Endothelial cell of umbilical vein (primary cell): ENCODE measurements around the gene GABBR2. TPM values are rescaled to one million over a fixed set of nuclear protein-coding genes. Genes with fewer than 3 reads are reported as not detected.

ENCODE experiments used
- BruUV-seq: library from RNA; stranded (reverse); fragments of 400-500 nt; replicated peaks from 2 replicates; lab custom pipeline; 2021; lab: Mats Ljungman, UMichigan
- CTCF ChIA-PET: fragments of 300-600, 350-600 bp; sonication (Branson Sonifier 250); formaldehyde crosslinking; loops from one replicate; lab custom pipeline; 2021; ENCODE audit warnings: antibody characterized with exemption, inconsistent platforms; lab: Charles Lee
- POLR2A ChIA-PET: fragments of 300-600, 350-600 bp; sonication (Branson Sonifier 250); formaldehyde crosslinking; loops from one replicate; lab custom pipeline; 2021; ENCODE audit warnings: antibody characterized with exemption, inconsistent platforms; lab: Charles Lee
- DNase-seq: peaks from one replicate; pipeline ENCODE4 v3.0.0-alpha.2; 2011; ENCODE audit warnings: low read depth, low spot score
- FAIRE-seq: peaks from 2 replicates; lab custom pipeline; 2011; peaks lifted over from hg19 to GRCh38; lab: Jason Lieb, UNC
- H2AFZ ChIP-seq: 2 replicates; pipeline ENCODE4 v1.6.0; 2012; ENCODE audit warnings: low read depth, low read length, control low read depth, inconsistent platforms
- H3K27ac ChIP-seq: 2 replicates; pipeline ENCODE4 v1.5.1; 2011; ENCODE audit warnings: low read depth, mild to moderate bottlenecking, control low read depth, low read length, moderate library complexity; ENCODE audit not compliant: insufficient read depth
- H3K27me3 ChIP-seq, 2 experiments: 2 replicates each; pipeline versions ENCODE4 v1.6.0 to v1.6.1; 2011; ENCODE audit warnings: low read length in 2 of 2, mixed read lengths in 1 of 2; ENCODE audit not compliant: control insufficient read depth in 2 of 2, insufficient read depth in 2 of 2
- H3K36me3 ChIP-seq, 2 experiments: 2 replicates in 1 of 2; 3 replicates in 1 of 2; pipeline ENCODE4 v1.5.1; 2011; ENCODE audit warnings: low read length in 2 of 2, mild to moderate bottlenecking in 1 of 2, moderate library complexity in 1 of 2; ENCODE audit not compliant: control insufficient read depth in 2 of 2, insufficient read depth in 2 of 2; ENCODE audit errors: extremely low read depth in 1 of 2
- H3K4me1 ChIP-seq: 3 replicates; pipeline ENCODE4 v1.5.1; 2011; ENCODE audit warnings: mild to moderate bottlenecking, low read length; ENCODE audit not compliant: control insufficient read depth, insufficient read depth; ENCODE audit errors: extremely low read depth
- H3K4me2 ChIP-seq: 2 replicates; pipeline ENCODE4 v1.6.1; 2011; ENCODE audit warnings: low read length, control low read depth, mixed read lengths; ENCODE audit not compliant: insufficient read depth
- H3K4me3 ChIP-seq, 3 experiments: fragments of 200-600 bp in 1 of 3; sonication (generic), shearing (Covaris generic) in 1 of 3; replicated peaks in 1 of 3; 2 replicates each; pipeline ENCODE4 v1.5.1; 2011 to 2016; ENCODE audit warnings: control low read depth in 3 of 3, low read length in 3 of 3, mild to moderate bottlenecking in 2 of 3, inconsistent platforms in 1 of 3, low read depth in 1 of 3, moderate library complexity in 1 of 3; ENCODE audit not compliant: insufficient read depth in 1 of 3
- H3K79me2 ChIP-seq: 2 replicates; pipeline ENCODE4 v1.6.0; 2012; ENCODE audit warnings: low read length, inconsistent platforms; ENCODE audit not compliant: control insufficient read depth, insufficient read depth
- H3K9ac ChIP-seq: replicated peaks from 2 replicates; pipeline ENCODE3; 2011; ENCODE audit warnings: low read length, control low read depth; ENCODE audit not compliant: insufficient read depth; ENCODE audit errors: extremely low read depth
- H3K9me1 ChIP-seq: replicated peaks from 3 replicates; pipeline ENCODE4 v1.6.0; 2011; ENCODE audit warnings: mild to moderate bottlenecking, low read length; ENCODE audit not compliant: control insufficient read depth, insufficient read depth; ENCODE audit errors: extremely low read depth
- H3K9me3 ChIP-seq: replicated peaks from 2 replicates; pipeline ENCODE4 v1.5.1; 2012; ENCODE audit warnings: low read length, inconsistent platforms; ENCODE audit not compliant: control insufficient read depth, insufficient read depth
- H4K20me1 ChIP-seq: replicated peaks from 2 replicates; pipeline ENCODE3; 2011; ENCODE audit warnings: mild to moderate bottlenecking, low read length; ENCODE audit not compliant: control insufficient read depth, insufficient read depth; ENCODE audit errors: extremely low read depth
- CTCF ChIP-seq, 2 donors: IDR thresholded peaks; 1 replicate in 1 of 2; 2 replicates in 1 of 2; pipeline ENCODE4 v1.5.1; 2011; ENCODE audit warnings: low read length in 2 of 2, mild to moderate bottlenecking in 2 of 2, moderate library complexity in 2 of 2, control low read depth in 1 of 2, inconsistent platforms in 1 of 2, low read depth in 1 of 2; ENCODE audit not compliant: insufficient read depth in 1 of 2; ENCODE audit errors: extremely low read depth in 1 of 2
- EZH2 ChIP-seq: IDR thresholded peaks from 2 replicates; pipeline ENCODE4 v1.6.1; 2012; ENCODE audit warnings: borderline replicate concordance, low read depth, mild to moderate bottlenecking, moderate library complexity, low read length, inconsistent platforms; ENCODE audit not compliant: severe bottlenecking
- FOS ChIP-seq: IDR thresholded peaks from 2 replicates; pipeline ENCODE4 v1.6.1; 2011; ENCODE audit warnings: mild to moderate bottlenecking, low read length, moderate library complexity, borderline replicate concordance; ENCODE audit not compliant: insufficient read depth
- GATA2 ChIP-seq: IDR thresholded peaks from 2 replicates; pipeline ENCODE4 v1.7.0; 2011; ENCODE audit warnings: low read depth, mild to moderate bottlenecking, moderate library complexity, mixed read lengths, low read length; ENCODE audit not compliant: insufficient read length, insufficient read depth
- JUN ChIP-seq: IDR thresholded peaks from 2 replicates; pipeline ENCODE4 v1.6.1; 2011; ENCODE audit warnings: borderline replicate concordance, low read depth; ENCODE audit not compliant: insufficient read length, insufficient read depth
- MAX ChIP-seq: IDR thresholded peaks from 2 replicates; pipeline ENCODE4 v1.6.1; 2011; ENCODE audit not compliant: insufficient read depth, insufficient read length
- MYC ChIP-seq: IDR thresholded peaks from one replicate; pipeline ENCODE4 v1.6.1; 2011; ENCODE audit warnings: mild to moderate bottlenecking, low read depth, low read length
- POLR2A ChIP-seq: IDR thresholded peaks from 2 replicates; pipeline ENCODE4 v1.6.1; 2012; ENCODE audit warnings: low read depth, mild to moderate bottlenecking, control low read depth, low read length
- POLR2AphosphoS5 ChIP-seq: IDR thresholded peaks from 2 replicates; pipeline ENCODE4 v1.6.1; 2012; ENCODE audit warnings: low read depth, mild to moderate bottlenecking, control low read depth, low read length, moderate library complexity; ENCODE audit not compliant: insufficient read depth
- dilution Hi-C: fragments of 300-500 bp; cut with MboI; formaldehyde crosslinking; loops from one replicate; pipeline ENCODE4 v1.15.0; 2019; ENCODE audit warnings: low sequenced_read_pairs; ENCODE audit not compliant: extremely low pct_ligation_motif_present
- intact Hi-C: fragments of 100-400 bp; cut with micrococcal nuclease; formaldehyde crosslinking; loops from one replicate; pipeline ENCODE4 v1.10.0; 2022
- polyA plus RNA-seq, 4 experiments: library from polyadenylated mRNA; depleted of rRNA in 3 of 4; stranded (reverse) in 3 of 4; unstranded in 1 of 4; fragments of >200 nt; gene quantifications; 2 replicates each; pipeline versions ENCODE4 v1.2.1 to v1.2.3, GENCODE V29; 2011 to 2012; ENCODE audit warnings: missing spikeins in 1 of 4
- total RNA-seq: library from RNA; stranded (reverse); gene quantifications from 2 replicates; pipeline ENCODE4 v1.2.3, GENCODE V29; 2021

The GABBR2 gene
- total and polyA plus RNA-seq, 2 donors (not counting 3 experiments of a cell fraction or from before 2014, with no cell fraction given), result 1.1 to 9.2 TPM

- Histone ChIP-seq H3K4me1 (no peaks in the 10 kb centered on the region), H2AFZ (no peak overlapping the region), H4K20me1 (no peaks in the 10 kb centered on the region), H3K27me3 (no peaks in the 10 kb centered on the region), H3K4me3 (no peak overlapping the region), H3K36me3 (no peaks in the 10 kb centered on the region), H3K9ac (no peak overlapping the region), H3K4me2 (no peak overlapping the region), H3K9me1 (no peaks in the 10 kb centered on the region), H3K27ac (no peak overlapping the region), H3K79me2 (no peaks in the 10 kb centered on the region), H3K9me3 (no peaks in the 10 kb centered on the region)
- CTCF ChIA-PET, result no interaction called here
- FAIRE-seq, result no peak
- no peak for DNase-seq
- TF ChIP-seq MYC, result no peak
- TF ChIP-seq GATA2, result no peak
- TF ChIP-seq FOS, result no peak
- intact Hi-C loops (no loop called here), dilution Hi-C loops (no loop called here)
- POLR2A ChIA-PET, result no interaction called here
- BruUV-seq, result no TSS peak
Measured at GRCh38 chr9:98495530-98495929, 213.2 kb downstream of the GABBR2 start.

GRCh38 chr9:98494852-98495251 lies 213.9 kb downstream of the GABBR2 start:
- FAIRE-seq, result no peak

More at GRCh38 chr9:98494852-98495251, 213.9 kb downstream of the GABBR2 start:
- Histone ChIP-seq H3K36me3 (no peaks in the 10 kb centered on the region), H3K4me3 (no peak overlapping the region), H2AFZ (no peak overlapping the region), H3K9me1 (no peaks in the 10 kb centered on the region), H3K9me3 (no peaks in the 10 kb centered on the region), H4K20me1 (no peaks in the 10 kb centered on the region), H3K4me2 (no peak overlapping the region), H3K79me2 (no peaks in the 10 kb centered on the region), H3K27ac (no peak overlapping the region), H3K9ac (no peak overlapping the region), H3K4me1 (no peaks in the 10 kb centered on the region), H3K27me3 (no peaks in the 10 kb centered on the region)
- TF ChIP-seq EZH2 (no peak), FOS (no peak), CTCF (IDR thresholded peaks at IDR 0.05; ENCODE audit: extremely low read depth in 1 of 2, insufficient read depth in 1 of 2, low read depth in 1 of 2, low read length in 2 of 2) (no peak), POLR2A (no peak), POLR2AphosphoS5 (no peak), MYC (no peak), JUN (no peak), MAX (no peak), GATA2 (no peak)
- DNase-seq, result no peak
- dilution Hi-C loops (no loop called here), intact Hi-C loops (no loop called here)
- POLR2A ChIA-PET, result no interaction called here
- CTCF ChIA-PET, result no interaction called here
- no TSS peak for BruUV-seq
